ENCODE data around the gene TRAF3.

Gene TRAF3

DNA sequence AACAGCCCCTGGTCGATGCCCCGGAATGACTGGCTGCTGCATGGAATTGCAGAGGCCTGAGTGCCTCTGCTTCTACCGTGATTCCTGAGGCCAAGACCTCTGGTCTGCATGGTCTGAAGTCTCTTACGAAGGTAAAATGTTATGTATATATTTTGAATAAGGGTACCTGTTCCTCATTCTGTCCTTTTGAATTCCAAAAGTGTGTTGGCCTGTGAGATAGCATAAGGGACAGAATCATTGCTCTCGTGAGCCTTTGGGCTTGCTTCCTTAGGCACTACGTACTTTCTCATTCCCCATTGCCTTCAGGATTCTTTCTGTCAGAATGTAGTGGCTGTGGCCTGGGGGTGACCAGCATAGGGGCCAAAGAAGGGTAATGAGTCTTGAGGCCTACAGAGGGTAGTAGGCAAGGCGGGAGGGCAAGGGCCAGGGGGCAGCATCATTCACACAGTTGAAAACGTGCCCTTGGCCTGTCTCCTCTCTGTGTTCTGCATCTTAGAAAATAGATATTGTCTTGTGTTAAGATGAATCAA lies 19.5 kb downstream of the TRAF3 start:
- Histone ChIP-seq H3K27ac (ENCODE audit: low read depth, low read length, poor library complexity, severe bottlenecking) (no peak overlapping the region), H3K36me3 (ENCODE audit: insufficient read depth, low read length) (peaks cover 10% of the 10 kb centered on the region), H3K4me2 (ENCODE audit: low read length) (no peak overlapping the region), H3K27me3 (ENCODE audit: insufficient read depth, low read length) (no peaks in the 10 kb centered on the region), H3F3A (ENCODE audit: insufficient read depth, low read length) (no peaks in the 10 kb centered on the region), H4K20me1 (ENCODE audit: insufficient read depth, low read length) (no peaks in the 10 kb centered on the region), H3K4me1 (ENCODE audit: insufficient read depth, low read length, severe bottlenecking) (peaks cover 25% of the 10 kb centered on the region), H2AFZ (ENCODE audit: low read length) (no peak overlapping the region), H3K4me3 (ENCODE audit: low read depth, low read length, poor library complexity, severe bottlenecking) (no peak overlapping the region), H3K79me2 (ENCODE audit: insufficient read depth, low read length) (peaks cover 20% of the 10 kb centered on the region), H3K9ac (ENCODE audit: low read length) (no peak overlapping the region), H3K9me2 (ENCODE audit: low read depth, low read length) (no peaks in the 10 kb centered on the region), H3K9me3 (ENCODE audit: low read length) (no peaks in the 10 kb centered on the region)
- TF ChIP-seq, protein P1, sequence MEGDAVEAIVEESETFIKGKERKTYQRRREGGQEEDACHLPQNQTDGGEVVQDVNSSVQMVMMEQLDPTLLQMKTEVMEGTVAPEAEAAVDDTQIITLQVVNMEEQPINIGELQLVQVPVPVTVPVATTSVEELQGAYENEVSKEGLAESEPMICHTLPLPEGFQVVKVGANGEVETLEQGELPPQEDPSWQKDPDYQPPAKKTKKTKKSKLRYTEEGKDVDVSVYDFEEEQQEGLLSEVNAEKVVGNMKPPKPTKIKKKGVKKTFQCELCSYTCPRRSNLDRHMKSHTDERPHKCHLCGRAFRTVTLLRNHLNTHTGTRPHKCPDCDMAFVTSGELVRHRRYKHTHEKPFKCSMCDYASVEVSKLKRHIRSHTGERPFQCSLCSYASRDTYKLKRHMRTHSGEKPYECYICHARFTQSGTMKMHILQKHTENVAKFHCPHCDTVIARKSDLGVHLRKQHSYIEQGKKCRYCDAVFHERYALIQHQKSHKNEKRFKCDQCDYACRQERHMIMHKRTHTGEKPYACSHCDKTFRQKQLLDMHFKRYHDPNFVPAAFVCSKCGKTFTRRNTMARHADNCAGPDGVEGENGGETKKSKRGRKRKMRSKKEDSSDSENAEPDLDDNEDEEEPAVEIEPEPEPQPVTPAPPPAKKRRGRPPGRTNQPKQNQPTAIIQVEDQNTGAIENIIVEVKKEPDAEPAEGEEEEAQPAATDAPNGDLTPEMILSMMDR (IDR thresholded peaks at IDR 0.05; ENCODE audit: low read length), result no peak
- no peak for TF ChIP-seq EZH2 (IDR thresholded peaks at IDR 0.05; ENCODE audit: borderline replicate concordance, low read length)

DNA sequence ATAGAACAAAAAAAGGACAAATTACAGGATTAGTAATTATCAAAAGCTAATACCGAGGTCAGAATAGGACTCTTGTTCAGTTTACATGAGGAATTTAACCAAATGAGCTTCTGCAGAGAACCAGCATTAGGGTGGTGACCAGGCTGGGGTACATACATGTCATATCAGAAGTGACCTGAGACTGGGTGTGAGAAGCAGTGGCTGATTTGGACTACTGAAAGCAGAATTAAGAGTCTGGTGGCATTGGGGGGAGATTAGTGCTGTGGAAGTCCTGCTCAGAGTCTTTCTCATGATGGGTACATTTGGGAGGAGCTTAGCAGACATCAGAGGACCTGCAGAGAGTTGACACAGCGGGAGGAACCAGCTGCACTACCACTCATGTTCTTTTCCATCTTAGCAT lies 21.7 kb downstream of the TRAF3 start:
- H3K27me3 ChIP-seq (ENCODE audit: insufficient read depth, low read length), result no peaks in the 10 kb centered on the region
- peaks cover 14% of the 10 kb centered on the region for H3K79me2 ChIP-seq (ENCODE audit: insufficient read depth, low read length)
- peak overlapping the region; percentile 42; the same call in 1 of the 2 replicates for H3K4me2 ChIP-seq (ENCODE audit: low read length)
- H3F3A ChIP-seq (ENCODE audit: insufficient read depth, low read length), result no peaks in the 10 kb centered on the region
- H4K20me1 ChIP-seq (ENCODE audit: insufficient read depth, low read length), result no peaks in the 10 kb centered on the region
- no peak overlapping the region for H3K4me3 ChIP-seq (ENCODE audit: low read depth, low read length, poor library complexity, severe bottlenecking)
- no peak overlapping the region for H3K9ac ChIP-seq (ENCODE audit: low read length)
- no peak overlapping the region for H2AFZ ChIP-seq (ENCODE audit: low read length)
- peak overlapping the region; percentile 34 for H3K27ac ChIP-seq (ENCODE audit: low read depth, low read length, poor library complexity, severe bottlenecking)
- H3K36me3 ChIP-seq (ENCODE audit: insufficient read depth, low read length), result peaks cover under 1% of the 10 kb centered on the region; the same call in 1 of the 2 replicates
- H3K9me3 ChIP-seq (ENCODE audit: low read length), result no peaks in the 10 kb centered on the region
- TF ChIP-seq, protein P1 (IDR thresholded peaks at IDR 0.05; ENCODE audit: low read length), result no peak
- TF ChIP-seq EZH2 (IDR thresholded peaks at IDR 0.05; ENCODE audit: borderline replicate concordance, low read length), result no peak
- no peaks in the 10 kb centered on the region for H3K9me2 ChIP-seq (ENCODE audit: low read depth, low read length)
- H3K4me1 ChIP-seq (ENCODE audit: insufficient read depth, low read length, severe bottlenecking), result peaks cover 25% of the 10 kb centered on the region

DNA sequence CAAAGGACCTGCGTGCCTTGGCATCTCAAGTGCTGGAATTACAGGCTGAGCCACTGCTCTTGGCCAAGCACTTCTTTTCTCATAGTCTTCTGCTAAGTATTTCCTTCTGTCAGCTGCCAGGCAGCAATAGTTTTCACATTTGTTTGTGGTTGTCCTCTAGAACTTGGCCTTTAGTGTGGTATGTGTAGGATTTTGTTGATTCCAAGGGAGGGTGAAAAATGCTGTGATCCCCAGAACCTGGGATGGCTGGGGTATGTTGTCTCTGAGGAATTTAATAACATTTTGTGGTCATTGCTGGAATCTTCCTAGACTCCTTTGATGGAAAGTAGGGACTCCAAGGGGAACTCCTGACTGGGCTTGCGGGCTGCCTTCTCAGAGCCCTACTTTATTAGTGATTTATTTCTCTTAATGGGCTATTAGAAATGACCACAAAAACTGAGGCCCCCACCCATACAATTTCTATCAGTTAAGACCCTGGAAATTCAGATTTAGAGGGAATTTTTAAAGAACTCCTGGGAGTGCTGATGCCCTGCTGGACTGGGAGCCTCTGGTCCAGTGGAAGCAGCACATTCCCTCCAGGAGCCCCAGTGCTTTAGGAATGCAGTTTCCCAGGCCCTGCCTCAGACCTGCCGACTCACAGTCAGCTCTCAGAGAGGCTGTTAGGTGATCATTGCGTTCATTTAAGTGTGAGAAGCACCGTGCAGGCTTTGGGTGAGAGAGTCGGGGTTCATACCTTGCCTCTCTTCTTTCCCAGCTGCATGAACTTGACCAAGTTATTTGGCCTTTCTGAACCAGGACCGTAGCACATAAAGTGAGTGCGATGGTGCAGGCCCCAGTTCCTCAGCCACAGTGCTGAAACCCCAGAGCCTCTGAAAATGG lies 22.7 kb downstream of the TRAF3 start:
- peaks cover 10% of the 10 kb centered on the region for H3K79me2 ChIP-seq (ENCODE audit: insufficient read depth, low read length)
- H3K9ac ChIP-seq (ENCODE audit: low read length), result no peak overlapping the region
- H3K36me3 ChIP-seq (ENCODE audit: insufficient read depth, low read length), result no peaks in the 10 kb centered on the region
- H3K4me3 ChIP-seq (ENCODE audit: low read depth, low read length, poor library complexity, severe bottlenecking), result no peak overlapping the region
- H3K4me2 ChIP-seq (ENCODE audit: low read length), result no peak overlapping the region
- H3K9me3 ChIP-seq (ENCODE audit: low read length), result no peaks in the 10 kb centered on the region
- peaks cover 23% of the 10 kb centered on the region for H3K4me1 ChIP-seq (ENCODE audit: insufficient read depth, low read length, severe bottlenecking)
- H3K9me2 ChIP-seq (ENCODE audit: low read depth, low read length), result no peaks in the 10 kb centered on the region
- H3F3A ChIP-seq (ENCODE audit: insufficient read depth, low read length), result no peaks in the 10 kb centered on the region
- no peaks in the 10 kb centered on the region for H4K20me1 ChIP-seq (ENCODE audit: insufficient read depth, low read length)
- no peaks in the 10 kb centered on the region for H3K27me3 ChIP-seq (ENCODE audit: insufficient read depth, low read length)
- TF ChIP-seq, protein P1 (IDR thresholded peaks at IDR 0.05; ENCODE audit: low read length), result no peak
- no peak for TF ChIP-seq EZH2 (IDR thresholded peaks at IDR 0.05; ENCODE audit: borderline replicate concordance, low read length)
- H3K27ac ChIP-seq (ENCODE audit: low read depth, low read length, poor library complexity, severe bottlenecking), result peak overlapping the region; percentile 2
- no peak overlapping the region for H2AFZ ChIP-seq (ENCODE audit: low read length)

All from OCI-LY1 (cell line).